HepG2 (cell line): ENCODE data around the gene PRKRIP1. TPM values are rescaled to one million over a fixed set of nuclear protein-coding genes. Genes with fewer than 3 reads are reported as not detected.

Source experiments
- AKAP8 ChIP-seq: sonication (generic); formaldehyde crosslinking; IDR thresholded peaks from 2 replicates; pipeline ENCODE4 v1.5.1; 2020; ENCODE audit warnings: mild to moderate bottlenecking, missing genetic modification reagents
- ARHGAP35 ChIP-seq: sonication (generic); formaldehyde crosslinking; IDR thresholded peaks from 2 replicates; pipeline ENCODE4 v1.9.0; 2022; ENCODE audit warnings: mild to moderate bottlenecking, inconsistent platforms, moderate library complexity, missing genetic modification reagents, borderline replicate concordance
- CCDC6 ChIP-seq: sonication (generic); formaldehyde crosslinking; IDR thresholded peaks from 2 replicates; pipeline ENCODE4 v1.8.1; 2022; ENCODE audit warnings: mild to moderate bottlenecking, missing genetic modification reagents, moderate library complexity
- CTCF ChIP-seq: sonication (generic); formaldehyde crosslinking; IDR thresholded peaks from 2 replicates; pipeline ENCODE4 v1.5.0; 2020; ENCODE audit warnings: mild to moderate bottlenecking, missing genetic modification reagents, moderate library complexity
- ETV6 ChIP-seq: sonication (generic); formaldehyde crosslinking; conservative IDR thresholded peaks from 2 replicates; pipeline ENCODE4 v1.4.0; 2020; ENCODE audit warnings: missing genetic modification reagents
- HMGXB4 ChIP-seq, 2 experiments: sonication (generic) in 1 of 2; formaldehyde crosslinking in 1 of 2; IDR thresholded peaks; 2 replicates each; pipeline versions ENCODE4 v1.4.0 to v1.6.1; 2018 to 2020; ENCODE audit warnings: missing genetic modification reagents in 2 of 2, borderline replicate concordance in 1 of 2, low read depth in 1 of 2, mild to moderate bottlenecking in 1 of 2, missing biosample characterization in 1 of 2
- HNRNPK ChIP-seq: fragments of 200-400 bp; formaldehyde crosslinking; IDR thresholded peaks from 2 replicates; pipeline ENCODE4 v1.6.1; 2018; ENCODE audit warnings: low read length, low read depth, moderate library complexity, mild to moderate bottlenecking; ENCODE audit not compliant: poor library complexity, severe bottlenecking
- KDM6A ChIP-seq: IDR thresholded peaks from 2 replicates; pipeline ENCODE4 v1.6.1; 2016; ENCODE audit warnings: low read depth
- MED1 ChIP-seq: sonication (generic); formaldehyde crosslinking; IDR thresholded peaks from 2 replicates; pipeline ENCODE4 v1.4.0; 2020; ENCODE audit warnings: missing genetic modification reagents
- MXD1 ChIP-seq: sonication (generic); formaldehyde crosslinking; IDR thresholded peaks from 2 replicates; pipeline ENCODE4 v1.4.0; 2020; ENCODE audit warnings: mild to moderate bottlenecking, missing genetic modification reagents
- SP5 ChIP-seq: IDR thresholded peaks from 2 replicates; pipeline ENCODE4 v1.6.1; 2016; ENCODE audit warnings: low read depth, borderline replicate concordance
- TAF1 ChIP-seq: sonication (generic); formaldehyde crosslinking; IDR thresholded peaks from 2 replicates; pipeline ENCODE4 v1.4.0; 2020; ENCODE audit warnings: missing genetic modification reagents
- TFDP1 ChIP-seq: IDR thresholded peaks from 2 replicates; pipeline ENCODE4 v1.6.1; 2016; ENCODE audit warnings: missing compliant biosample characterization, missing genetic modification reagents, borderline replicate concordance
- TP53 ChIP-seq: sonication (generic); formaldehyde crosslinking; conservative IDR thresholded peaks from 2 replicates; pipeline ENCODE4 v1.4.0; 2020; ENCODE audit warnings: missing genetic modification reagents
- ZNF143 ChIP-seq: sonication (generic); formaldehyde crosslinking; IDR thresholded peaks from 2 replicates; pipeline ENCODE4 v1.4.0; 2020; ENCODE audit warnings: missing genetic modification reagents
- ZNF275 ChIP-seq: sonication (generic); formaldehyde crosslinking; IDR thresholded peaks from 2 replicates; pipeline ENCODE4 v1.8.0; 2022; ENCODE audit warnings: missing genetic modification reagents, mild to moderate bottlenecking, inconsistent platforms, borderline replicate concordance
- ZNF691 ChIP-seq: sonication (generic); formaldehyde crosslinking; IDR thresholded peaks from 2 replicates; pipeline ENCODE4 v1.4.0; 2020; ENCODE audit warnings: missing genetic modification reagents, low read depth, mild to moderate bottlenecking, borderline replicate concordance
- ZNF770 ChIP-seq: sonication (generic); formaldehyde crosslinking; IDR thresholded peaks from 2 replicates; pipeline ENCODE4 v1.5.0; 2020; ENCODE audit warnings: mild to moderate bottlenecking, missing genetic modification reagents
- polyA plus RNA-seq, 8 experiments: library from polyadenylated mRNA; depleted of rRNA in 3 of 8; stranded (reverse) in 7 of 8; unstranded in 1 of 8; fragments of >200 nt; fragmentation: Illumina TruSeq in 4 of 8; extraction: Trizol in 4 of 8; gene quantifications; 2 replicates each; pipeline versions ENCODE4 v1.2.1 to v1.2.3, GENCODE V29; 2011 to 2016; ENCODE audit warnings: low read depth in 4 of 8, missing spikeins in 1 of 8, mixed read lengths in 1 of 8; ENCODE audit not compliant: insufficient read depth in 1 of 8
- total RNA-seq, 5 experiments: library from RNA; depleted of rRNA; stranded (reverse); fragments of >200 nt; fragmentation: Illumina TruSeq; extraction: Trizol; gene quantifications; 2 replicates each; pipeline ENCODE4 v1.2.3, GENCODE V29; 2016; ENCODE audit warnings: low read depth in 1 of 5

PRKRIP1 gene
- total and polyA plus RNA-seq, 2 of the 13 experiments (the other 11 are each of a cell fraction or from before 2014, with no cell fraction given), result 13.2 to 16.8 TPM

- TF ChIP-seq MXD1 (CRISPR knock-in tag) (peak; percentile 62; the same call in 1 of the 2 replicates), ZNF691 (0 out of 2 replicates have a peak, but pooled peaks have one; percentile 51), TP53 (no peak; the same call in 1 of the 2 replicates), TAF1 (CRISPR knock-in tag) (peak; percentile 77), CCDC6 (CRISPR knock-in tag) (peak; percentile 54; the same call in 1 of the 2 replicates), ARHGAP35 (CRISPR knock-in tag) (peak; percentile 88), ZNF143 (CRISPR knock-in tag) (peak; percentile 97), ETV6 (peak; percentile 72; the same call in 1 of the 2 replicates), HMGXB4 (CRISPR knock-in tag; IDR thresholded peaks at IDR 0.05; ENCODE audit: borderline replicate concordance in 1 of 2, low read depth in 1 of 2) (peak; percentile 72 to 73; a peak in 3 of 4 replicates), MED1 (CRISPR knock-in tag) (peak; percentile 35; the same call in 1 of the 2 replicates), ZNF770 (no peak), ZNF275 (CRISPR knock-in tag) (no peak; the same call in 1 of the 2 replicates), SP5 (CRISPR knock-in tag) (peak; percentile 52; the same call in 1 of the 2 replicates), KDM6A (peak; percentile 12; the same call in 1 of the 2 replicates), CTCF (CRISPR knock-in tag) (peak; percentile 55), TFDP1 (CRISPR knock-in tag) (peak; percentile 70), HNRNPK (peak; percentile 51), AKAP8 (CRISPR knock-in tag) (peak; percentile 82; the same call in 1 of the 2 replicates)
These were observed 68.6 kb downstream of the PRKRIP1 start, which contains the start of the genes ALKBH4 and LRWD1 (continued) for GRCh38 chr7:102464577-102465280.
